HG03469 (cell line): ENCODE results near the gene WDR91.
"Not testable (repeated sequence)": the region's sequence is repeated elsewhere in the genome, so short reads cannot be mapped to it uniquely, and the experiment has no call there.

ENCODE experiments used
- ATAC-seq: cut with Tn5 transposase; IDR thresholded peaks from one replicate; pipeline ENCODE4 v1.9.1; 2021; ENCODE audit warnings: mild to moderate bottlenecking, moderate library complexity, moderate number of reproducible peaks; ENCODE audit not compliant: unreplicated experiment

WDR91 gene

GRCh38 chr7:135234095-135234494, 22.8 kb upstream of the WDR91 start:
- ATAC-seq, result not testable (repeated sequence)

- ATAC-seq, result no peak
These were observed 22.2 kb upstream of the WDR91 start, which contains the start of gene STRA8 for GRCh38 chr7:135233570-135233969. TSS of gene STRA8 (plus strand) at chr7:135233838. CDS start at chr7:135240525, 6,687 bp downstream.

GRCh38 chr7:135232720-135233119, 21.4 kb upstream of the WDR91 start:
- no peak for ATAC-seq

DNA sequence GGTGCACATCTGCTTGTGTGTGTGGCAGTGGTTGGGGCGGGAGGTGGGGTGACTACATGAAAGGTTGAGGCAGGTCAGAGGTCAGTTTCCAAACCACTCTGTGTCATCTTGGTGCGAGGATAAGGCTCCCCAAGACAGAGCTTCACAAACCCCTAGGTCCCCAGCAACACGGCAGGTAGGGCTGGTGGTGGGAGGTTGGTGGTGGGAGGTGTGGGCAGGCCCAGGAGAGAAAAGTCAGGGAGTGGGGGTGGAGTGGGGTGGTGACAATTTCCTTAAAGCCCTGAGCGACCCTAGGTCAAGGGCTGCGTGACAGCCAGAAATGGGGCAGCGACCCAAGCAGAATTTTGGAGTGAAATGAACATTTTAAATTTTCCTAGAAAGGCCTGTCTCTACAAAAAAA, 20.8 kb upstream of the WDR91 start:
- no peak for ATAC-seq

DNA sequence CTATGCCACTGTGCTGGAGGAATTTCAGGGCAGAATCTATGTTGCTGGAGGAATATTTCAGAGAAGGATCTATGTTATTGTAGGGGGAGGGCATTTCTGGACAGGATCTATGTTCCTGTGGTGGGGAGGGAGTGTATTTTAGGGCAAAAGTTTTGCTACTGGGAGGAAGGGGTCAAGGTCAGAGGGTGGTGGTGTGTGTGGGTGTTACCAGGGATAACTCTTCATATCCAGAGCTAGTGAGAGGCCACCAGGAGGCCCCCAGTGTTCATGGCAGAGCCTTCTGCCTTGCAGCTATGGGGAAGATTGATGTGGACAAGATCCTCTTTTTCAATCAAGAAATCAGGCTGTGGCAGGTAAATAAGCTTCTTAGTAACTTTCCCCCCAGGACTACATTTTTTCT, 20.4 kb upstream of the WDR91 start:
- no peak for ATAC-seq

DNA sequence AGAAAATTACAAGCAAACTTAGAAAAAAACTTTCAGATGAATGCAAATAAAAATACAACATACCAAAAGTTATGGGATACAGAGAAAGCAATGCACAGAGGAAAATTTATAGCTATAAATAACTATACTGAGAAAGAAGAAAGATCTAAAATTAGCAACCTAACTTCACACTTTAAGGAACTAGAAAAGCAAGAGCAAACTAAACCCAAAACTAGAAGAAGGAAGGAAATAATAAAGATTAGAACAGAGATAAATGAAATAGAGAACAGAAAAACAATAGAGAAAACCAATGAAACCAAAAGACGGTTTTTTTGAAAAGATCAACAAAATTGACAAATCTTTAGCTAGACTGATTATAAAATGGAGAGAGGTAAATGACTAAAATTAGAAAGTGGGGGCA, 12.7 kb upstream of the WDR91 start:
- no peak for ATAC-seq

GRCh38 chr7:135217645-135218509, 6.6 kb upstream of the WDR91 start:
- ATAC-seq, result no peak

DNA sequence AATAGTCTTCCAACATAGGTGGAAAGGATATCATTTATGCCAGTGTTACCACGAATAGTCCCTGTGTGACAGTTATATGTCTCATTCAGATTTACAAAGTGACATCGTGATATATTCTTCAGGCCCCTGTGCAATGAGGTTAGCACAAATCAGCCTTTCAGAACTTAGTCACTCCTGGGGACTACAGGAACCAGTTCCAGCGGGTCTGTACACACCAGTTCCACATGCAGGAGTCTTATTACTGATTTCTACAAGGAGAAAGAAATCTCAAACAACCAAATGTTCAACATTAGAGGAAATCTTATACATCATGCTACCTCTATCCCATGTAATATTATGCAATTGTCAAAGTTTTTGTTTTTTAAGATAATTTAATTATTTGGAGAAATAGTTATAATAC, 4.4 kb upstream of the WDR91 start:
- ATAC-seq, result no peak

DNA sequence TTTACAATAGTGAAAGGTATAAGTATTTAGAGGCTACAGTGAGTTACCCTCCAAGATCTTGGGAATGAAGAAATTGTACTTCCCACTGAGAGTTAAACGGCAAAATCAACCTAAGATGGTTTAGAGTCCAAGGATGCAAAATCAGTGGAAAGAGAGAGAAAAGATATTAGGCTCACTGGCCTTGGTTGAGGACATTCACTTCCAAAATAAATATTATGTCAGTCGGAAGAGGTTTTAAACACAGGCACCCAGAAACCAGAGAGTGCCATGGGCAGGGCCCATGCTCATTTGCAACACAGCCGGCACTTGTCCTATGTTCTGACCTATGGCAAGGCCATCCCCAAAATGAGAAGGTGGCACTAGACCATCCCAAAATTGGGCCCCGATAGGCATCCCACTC, 3.9 kb upstream of the WDR91 start:
- no peak for ATAC-seq

DNA sequence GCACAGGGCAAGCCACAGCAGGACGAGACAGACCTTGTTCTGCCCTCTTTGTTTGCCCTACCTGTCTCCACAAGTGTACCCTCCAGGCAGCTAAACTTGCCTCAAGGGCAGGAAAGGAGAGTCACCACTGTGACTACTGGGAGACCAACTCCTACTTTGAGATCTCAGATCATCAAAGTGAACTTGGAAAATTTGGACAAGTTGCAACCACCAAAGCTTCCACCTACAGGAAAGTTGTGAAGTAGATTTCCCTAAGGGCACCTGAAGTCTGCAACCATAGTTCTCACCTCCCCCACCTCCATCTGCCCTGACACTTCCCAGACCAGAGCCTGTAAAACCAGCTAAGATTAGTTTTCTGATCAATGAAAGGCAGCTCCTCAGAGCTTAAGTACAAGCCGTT, 2.5 kb upstream of the WDR91 start:
- no peak for ATAC-seq

GRCh38 chr7:135211946-135212685, 790 bp upstream of the WDR91 start:
- not testable (repeated sequence) for ATAC-seq

GRCh38 chr7:135210888-135211178, 493 bp downstream of the WDR91 start:
- peak; percentile 1 for ATAC-seq

DNA sequence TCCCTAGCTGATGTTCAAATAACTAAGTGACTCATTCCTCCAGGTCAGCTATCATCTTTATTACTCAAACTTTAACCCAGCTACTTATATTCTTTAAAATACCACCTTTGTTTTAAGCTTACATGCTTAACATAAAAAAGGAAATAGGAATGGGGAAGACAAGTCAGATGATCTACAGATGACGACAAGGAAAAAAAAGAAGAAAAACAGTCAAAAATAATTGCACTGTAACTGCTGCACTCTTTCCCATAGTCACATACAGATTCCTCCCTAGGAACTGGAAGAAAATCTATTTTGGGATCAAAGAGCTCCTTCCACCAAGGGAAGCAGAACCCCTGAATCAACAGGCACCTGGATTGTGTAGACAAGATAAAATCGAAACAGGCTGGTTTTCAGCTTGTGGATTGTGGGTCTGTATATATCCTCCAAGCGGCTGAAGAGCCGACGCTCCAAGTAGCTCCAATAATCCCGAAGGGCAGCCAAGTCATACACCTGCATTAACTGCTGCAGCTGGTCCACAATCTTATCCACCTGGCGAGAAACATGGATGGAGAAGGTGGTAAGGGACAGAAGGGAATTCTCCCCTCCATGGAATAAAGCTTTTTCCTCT, 2.0 kb downstream of the WDR91 start:
- no peak for ATAC-seq

DNA sequence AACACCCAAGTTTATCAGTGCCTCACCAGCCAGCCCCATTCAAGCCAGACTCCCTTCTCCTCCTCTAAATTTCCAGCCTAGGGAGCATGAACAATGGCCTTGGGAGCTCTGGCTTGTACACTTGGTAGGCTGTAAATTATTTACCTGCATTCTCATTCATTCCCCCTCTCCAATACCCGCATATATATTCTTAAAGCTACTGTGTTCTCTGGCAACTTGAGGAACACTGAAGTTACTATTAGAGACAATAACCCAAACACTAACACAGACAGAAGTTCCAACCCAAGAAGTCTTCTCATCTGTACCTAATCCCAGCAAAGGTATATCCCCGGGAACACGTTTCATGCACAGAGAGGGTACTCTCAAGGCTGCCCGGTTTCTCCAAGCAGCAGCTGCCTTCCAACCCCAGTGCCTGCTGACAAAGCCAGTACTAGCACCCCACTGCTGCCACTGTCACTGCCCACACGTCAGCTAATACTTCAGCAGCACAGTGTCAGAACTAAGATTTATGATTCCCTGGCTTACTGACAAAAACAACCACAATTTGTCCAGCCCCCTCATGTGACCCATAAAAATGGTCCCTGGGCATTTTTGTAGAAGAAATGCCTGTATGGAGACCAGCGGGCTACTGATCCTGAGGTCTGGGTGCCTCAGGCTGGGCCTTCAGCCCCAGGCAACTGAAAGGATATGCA, 3.1 kb downstream of the WDR91 start:
- no peak for ATAC-seq

- ATAC-seq, result no peak
These were observed 3.8 kb downstream of the WDR91 start for GRCh38 chr7:135207406-135208101.

- peak; percentile 33 for ATAC-seq
These were observed 4.4 kb downstream of the WDR91 start for GRCh38 chr7:135206941-135207391.

DNA sequence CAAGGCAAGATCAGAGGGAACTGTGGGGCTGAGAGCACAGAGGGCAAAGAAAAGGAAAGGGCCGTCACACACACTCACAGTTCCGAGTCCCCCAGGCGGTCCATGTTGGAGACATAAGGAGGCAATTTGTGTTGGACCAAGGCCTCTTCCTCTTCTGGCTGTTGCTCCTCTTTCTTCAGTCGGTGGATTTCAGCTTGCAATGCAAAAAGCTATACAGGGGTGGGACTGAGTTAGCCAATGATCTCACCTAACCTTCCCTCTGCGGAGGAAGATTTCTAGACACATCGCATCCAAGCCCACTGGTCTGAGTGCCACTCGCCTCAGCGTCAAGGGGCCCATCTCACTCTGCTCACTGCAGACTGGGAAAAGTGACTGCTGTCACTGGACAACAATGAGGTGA, 5.5 kb downstream of the WDR91 start:
- ATAC-seq, result no peak

DNA sequence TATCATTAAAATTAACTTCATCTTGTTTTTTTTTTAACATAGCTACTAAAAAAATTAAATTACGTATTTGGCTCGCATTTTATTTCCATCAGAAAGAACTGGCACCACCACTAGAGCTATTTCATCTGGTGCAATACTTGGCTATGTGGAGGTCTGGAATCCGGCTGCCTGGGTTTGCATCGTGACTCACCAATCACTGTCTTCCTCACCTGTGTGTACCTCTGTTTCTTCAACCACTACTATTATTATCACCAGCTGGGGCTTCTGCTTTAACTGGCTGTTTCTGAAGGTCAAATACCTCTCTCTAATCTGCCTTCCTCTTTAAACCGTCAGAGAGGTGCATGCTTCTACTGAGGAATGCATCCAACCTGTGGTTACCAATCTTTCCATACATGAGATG, 6.5 kb downstream of the WDR91 start:
- no peak for ATAC-seq

DNA sequence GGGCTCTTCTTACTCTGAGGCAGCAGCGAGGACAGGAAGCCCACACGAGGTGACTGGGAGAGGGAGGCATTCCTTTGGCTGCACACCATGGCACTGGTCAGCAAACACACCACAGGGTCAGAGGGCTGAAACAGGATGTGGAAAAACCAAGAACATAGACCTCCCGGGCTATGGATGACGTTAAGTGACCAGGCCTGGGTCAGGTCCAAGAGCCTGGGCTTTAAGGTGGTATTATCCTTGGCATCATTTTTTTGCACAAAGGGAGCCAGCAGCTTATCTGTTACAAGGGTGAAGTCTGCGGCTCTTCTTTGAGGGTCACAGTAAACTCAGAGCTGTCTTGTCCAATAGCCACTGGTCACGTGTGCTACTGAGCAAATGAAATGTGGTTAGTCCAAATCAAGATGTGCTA, 7.0 kb downstream of the WDR91 start:
- ATAC-seq, result no peak

- ATAC-seq, result no peak
These were observed 10.0 kb downstream of the WDR91 start for GRCh38 chr7:135201350-135201749.
